ENCODE measurements around the gene PSMA6. TPM values are rescaled to one million over a fixed set of nuclear protein-coding genes. Genes with fewer than 3 reads are reported as not detected.
"Not testable (repeated sequence)": the region's sequence is repeated elsewhere in the genome, so short reads cannot be mapped to it uniquely, and the experiment has no call there.

Gene PSMA6
- polyA plus RNA-seq, 1 experiment, result 300 TPM

- Histone ChIP-seq H3K27me3 (ENCODE audit: control insufficient read depth, insufficient read depth, low read length) (no peaks in the 10 kb centered on the region), H3K27ac (ENCODE audit: low read depth, low read length) (no peak overlapping the region), H3K4me3 (ENCODE audit: low read depth, low read length) (no peak overlapping the region), H3K9me3 (ENCODE audit: control insufficient read depth, insufficient read depth, low read length) (no peaks in the 10 kb centered on the region)
- TF ChIP-seq CTCF (IDR thresholded peaks at IDR 0.05; ENCODE audit: low read depth, low read length), result no peak
- POLR2A ChIA-PET, result interaction anchor here (0.7 kb wide), 1 partner anchor 10 kb away, joined by 3 read pairs; no protein-coding TSS in a partner anchor
- DNase-seq (ENCODE audit: low read depth, low spot score), result no peak
- CTCF ChIA-PET, result no interaction called here
These were observed 59.7 kb downstream of the PSMA6 start for GRCh38 chr14:35351897-35352273.

- TF ChIP-seq CTCF (IDR thresholded peaks at IDR 0.05; ENCODE audit: low read depth, low read length), result no peak
- no peak for DNase-seq (ENCODE audit: low read depth, low spot score)
- POLR2A ChIA-PET, result interaction anchor here (0.7 kb wide), 1 partner anchor 11 kb away, joined by 3 read pairs; no protein-coding TSS in a partner anchor
- no peaks in the 10 kb centered on the region for H3K9me3 ChIP-seq (ENCODE audit: control insufficient read depth, insufficient read depth, low read length)
- no peak overlapping the region for H3K27ac ChIP-seq (ENCODE audit: low read depth, low read length)
- no peak overlapping the region for H3K4me3 ChIP-seq (ENCODE audit: low read depth, low read length)
- CTCF ChIA-PET, result no interaction called here
- H3K27me3 ChIP-seq (ENCODE audit: control insufficient read depth, insufficient read depth, low read length), result no peaks in the 10 kb centered on the region
These were observed 60.4 kb downstream of the PSMA6 start for GRCh38 chr14:35352274-35353233.

DNA sequence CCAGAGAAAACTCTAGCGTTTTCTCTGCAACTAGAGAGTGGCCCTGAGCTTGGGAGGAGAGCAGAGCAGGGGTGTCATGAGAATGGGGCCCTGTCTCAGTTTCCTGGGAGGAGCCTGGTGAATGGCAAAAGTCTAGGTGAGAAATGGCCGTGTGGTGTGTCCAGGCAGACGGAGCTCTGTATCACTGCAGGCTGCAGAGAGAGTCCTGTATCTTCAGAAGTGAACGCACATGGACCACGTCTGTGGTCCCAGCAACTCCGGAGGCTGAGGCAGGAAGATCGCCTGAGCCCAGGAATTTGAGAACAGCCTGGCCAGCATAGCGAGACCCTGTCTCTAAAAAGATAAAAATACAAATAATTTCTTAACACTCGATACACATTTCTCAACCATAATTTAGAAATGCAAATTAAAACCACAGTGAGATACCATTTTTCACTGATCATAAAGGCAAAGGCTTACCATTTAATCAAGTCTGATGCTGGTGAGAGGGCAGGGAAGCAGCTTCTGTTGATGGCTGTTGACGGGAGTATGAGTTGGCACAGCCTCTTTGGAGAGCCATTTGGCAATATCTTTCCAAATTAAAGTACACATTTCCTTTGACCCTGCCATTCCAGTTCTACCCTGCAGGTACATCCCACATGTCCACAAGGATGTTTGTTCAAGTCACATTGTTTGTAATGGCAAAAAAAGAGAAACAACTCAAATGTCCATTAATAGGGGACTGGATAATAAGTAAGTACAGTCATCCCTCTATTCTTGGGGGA lies 61.4 kb downstream of the PSMA6 start:
- Histone ChIP-seq H3K27ac (ENCODE audit: low read depth, low read length) (no peak overlapping the region), H3K4me3 (ENCODE audit: low read depth, low read length) (no peak overlapping the region), H3K9me3 (ENCODE audit: control insufficient read depth, insufficient read depth, low read length) (no peaks in the 10 kb centered on the region), H3K27me3 (ENCODE audit: control insufficient read depth, insufficient read depth, low read length) (no peaks in the 10 kb centered on the region)
- TF ChIP-seq CTCF (IDR thresholded peaks at IDR 0.05; ENCODE audit: low read depth, low read length), result no peak
- no peak for DNase-seq (ENCODE audit: low read depth, low spot score)
- ChIA-PET CTCF (no interaction called here), POLR2A (no interaction called here)

GRCh38 chr14:35355235-35355634 lies 63.1 kb downstream of the PSMA6 start:
- H3K27ac ChIP-seq (ENCODE audit: low read depth, low read length); POLR2A ChIA-PET; CTCF ChIA-PET; DNase-seq (ENCODE audit: low read depth, low spot score); H3K27me3 ChIP-seq (ENCODE audit: control insufficient read depth, insufficient read depth, low read length); H3K9me3 ChIP-seq (ENCODE audit: control insufficient read depth, insufficient read depth, low read length); H3K4me3 ChIP-seq (ENCODE audit: low read depth, low read length): not testable (repeated sequence)

GRCh38 chr14:35355981-35356841 lies 64.0 kb downstream of the PSMA6 start:
- no peak overlapping the region for H3K27ac ChIP-seq (ENCODE audit: low read depth, low read length)
- no peak for TF ChIP-seq CTCF (IDR thresholded peaks at IDR 0.05; ENCODE audit: low read depth, low read length)
- no peaks in the 10 kb centered on the region for H3K27me3 ChIP-seq (ENCODE audit: control insufficient read depth, insufficient read depth, low read length)
- CTCF ChIA-PET, result no interaction called here
- H3K4me3 ChIP-seq (ENCODE audit: low read depth, low read length), result no peak overlapping the region
- DNase-seq (ENCODE audit: low read depth, low spot score), result no peak
- POLR2A ChIA-PET, result no interaction called here
- H3K9me3 ChIP-seq (ENCODE audit: control insufficient read depth, insufficient read depth, low read length), result no peaks in the 10 kb centered on the region

GRCh38 chr14:35359655-35360054 lies 67.5 kb downstream of the PSMA6 start:
- CTCF ChIA-PET; H3K27me3 ChIP-seq (ENCODE audit: control insufficient read depth, insufficient read depth, low read length); DNase-seq (ENCODE audit: low read depth, low spot score); H3K4me3 ChIP-seq (ENCODE audit: low read depth, low read length); POLR2A ChIA-PET; H3K27ac ChIP-seq (ENCODE audit: low read depth, low read length); H3K9me3 ChIP-seq (ENCODE audit: control insufficient read depth, insufficient read depth, low read length): not testable (repeated sequence)

All from AG04450 (cell line).